HTERT RPE-1 (cell line): ENCODE measurements around the gene NUFIP1.
"Not testable (repeated sequence)": the region's sequence is repeated elsewhere in the genome, so short reads cannot be mapped to it uniquely, and the experiment has no call there.

Experiments
- in situ Hi-C: fragments of 300-500 bp; cut with MboI; formaldehyde crosslinking; loops from 4 replicates; pipeline ENCODE4 v1.14.3; 2020; ENCODE audit warnings: low sequenced_read_pairs

Gene NUFIP1

DNA sequence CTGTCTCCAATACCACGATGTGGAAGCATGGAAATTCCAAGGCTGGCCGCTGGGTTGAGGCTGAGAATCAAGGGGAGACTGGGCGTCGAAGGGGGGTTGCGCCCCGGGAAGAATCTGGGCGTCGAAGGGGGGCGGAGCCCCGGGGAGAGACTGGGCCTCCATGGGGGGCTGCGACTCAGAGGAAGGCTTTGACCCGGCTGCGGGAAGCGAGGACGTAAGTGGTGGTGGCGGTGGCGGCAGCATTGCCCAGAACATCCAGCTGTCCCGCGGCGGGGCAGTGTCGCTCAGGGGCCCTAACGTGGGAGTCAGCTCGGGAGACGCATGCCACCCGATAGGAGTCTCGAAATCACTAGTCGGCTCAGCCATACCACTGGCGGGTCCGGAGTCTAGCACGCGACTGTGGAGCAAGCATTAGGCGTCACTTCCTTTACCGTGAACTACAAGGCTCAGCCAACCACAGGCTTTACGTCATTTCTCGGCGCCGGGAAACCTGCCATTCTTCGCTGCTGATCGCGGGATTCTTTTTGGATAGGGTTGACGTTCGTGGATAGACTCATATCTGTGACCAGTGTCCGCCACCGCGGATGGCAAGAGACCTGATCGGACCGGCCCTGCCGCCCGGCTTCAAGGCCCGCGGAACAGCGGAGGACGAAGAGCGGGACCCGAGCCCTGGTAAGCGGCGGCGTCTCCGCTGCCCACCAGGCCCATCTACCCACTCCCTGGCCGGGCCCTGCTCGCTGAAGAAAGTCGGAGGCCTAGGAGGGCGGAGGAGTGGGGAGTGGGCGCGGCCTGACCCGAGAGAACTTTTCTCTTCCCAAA lies at the start of gene NUFIP1, which contains the start of gene GPALPP1:
TSS of gene NUFIP1 (minus strand) at position 401 of the 819 bp plus-strand sequence. CDS start at position 366, 35 bp downstream.
TSS of gene GPALPP1 (plus strand) at position 468 of the 819 bp plus-strand sequence. CDS start at position 585, 117 bp downstream.
- in situ Hi-C loops: no loop called here

DNA sequence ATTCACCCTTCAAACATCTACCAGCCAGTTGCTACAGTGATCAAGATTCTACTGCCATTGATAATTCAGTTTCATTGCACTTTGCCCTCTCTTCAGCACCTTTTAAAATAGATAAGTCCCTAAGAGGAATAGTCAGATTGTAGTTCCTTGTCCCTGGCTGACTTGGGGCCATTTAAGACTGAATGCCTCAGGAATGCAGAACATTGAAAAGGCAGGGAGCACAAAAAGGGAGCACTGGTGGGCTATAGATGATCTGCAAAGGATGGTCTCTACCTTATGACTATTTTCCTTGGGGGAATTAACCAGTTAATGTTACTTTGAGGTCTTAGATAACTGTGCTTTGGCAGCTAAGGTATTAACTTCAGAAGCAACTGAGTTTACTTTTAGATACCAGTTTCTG lies 46.9 kb upstream of the NUFIP1 start:
- in situ Hi-C loops: no loop called here

DNA sequence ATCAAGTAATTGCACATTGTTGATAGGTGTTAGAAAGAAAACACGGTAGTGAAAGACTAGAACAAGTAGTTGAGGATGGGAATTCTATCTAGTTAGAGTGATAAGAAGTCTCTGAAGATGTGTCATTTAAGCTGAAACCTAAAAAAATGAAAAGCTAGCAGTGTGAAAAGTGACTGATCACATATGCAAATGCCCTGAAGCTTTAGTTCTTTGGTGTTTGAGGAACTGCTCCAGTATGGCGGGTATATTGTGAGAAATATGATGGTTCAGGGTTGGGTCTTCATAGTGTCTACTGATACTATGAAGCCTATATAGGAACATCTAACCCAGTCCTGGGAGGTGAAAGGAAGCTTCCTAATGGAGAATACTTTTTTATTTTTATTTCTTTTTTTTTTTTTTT lies 45.1 kb upstream of the NUFIP1 start:
- in situ Hi-C loops: no loop called here

- in situ Hi-C loops: no loop called here
These were observed 35.6 kb upstream of the NUFIP1 start for GRCh38 chr13:45024847-45025246.

- in situ Hi-C loops: no loop called here
These were observed 32.0 kb upstream of the NUFIP1 start for GRCh38 chr13:45021250-45021649.

GRCh38 chr13:45019981-45020380 lies 30.7 kb upstream of the NUFIP1 start:
- in situ Hi-C loops: not testable (repeated sequence)

DNA sequence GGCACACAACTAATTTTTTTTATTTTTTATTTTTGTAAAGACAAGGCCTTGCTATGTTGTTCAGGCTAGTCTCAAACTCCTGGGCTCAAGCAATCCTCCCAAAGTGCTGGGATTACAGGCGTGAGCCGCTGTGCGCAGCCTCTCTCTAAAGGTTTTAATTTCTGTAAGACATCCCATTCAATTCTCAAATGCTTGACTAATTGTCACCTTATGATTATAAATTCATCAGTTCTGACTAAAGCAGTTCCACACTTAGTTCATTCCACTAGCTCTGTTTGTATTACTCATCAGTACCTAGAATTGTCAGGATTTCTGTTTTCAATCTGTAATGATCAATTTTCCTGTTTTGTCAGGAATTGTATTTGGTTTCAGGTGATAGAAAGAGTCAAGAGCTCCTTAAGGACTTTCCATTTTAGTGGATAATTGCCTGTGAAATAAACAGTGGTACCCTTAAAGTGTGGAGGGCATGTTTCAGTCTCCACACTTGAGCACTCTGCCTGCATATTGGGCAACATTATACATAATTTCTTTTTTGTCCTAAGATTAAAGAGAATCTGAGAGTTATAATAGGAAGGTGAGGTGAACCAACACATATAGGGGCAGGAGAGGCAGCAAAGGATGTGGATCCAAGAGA lies 27.6 kb upstream of the NUFIP1 start:
- in situ Hi-C loops: no loop called here

DNA sequence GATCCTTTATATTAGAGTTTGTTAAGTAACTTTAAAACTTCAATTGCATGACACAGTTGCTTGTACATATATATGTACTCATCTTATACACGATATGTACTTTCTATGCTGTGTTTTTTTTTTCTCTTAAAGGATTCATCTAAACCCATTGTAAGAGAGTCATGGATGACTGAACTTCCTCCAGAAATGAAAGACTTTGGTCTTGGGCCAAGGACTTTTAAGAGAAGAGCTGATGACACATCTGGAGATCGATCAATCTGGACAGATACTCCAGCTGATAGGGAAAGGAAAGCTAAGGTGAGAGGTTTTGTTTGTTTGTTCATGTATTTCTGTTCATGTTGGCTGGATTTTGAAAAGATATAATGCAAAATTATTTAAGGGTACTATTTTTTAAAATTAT lies 26.0 kb upstream of the NUFIP1 start:
- in situ Hi-C loops: no loop called here

DNA sequence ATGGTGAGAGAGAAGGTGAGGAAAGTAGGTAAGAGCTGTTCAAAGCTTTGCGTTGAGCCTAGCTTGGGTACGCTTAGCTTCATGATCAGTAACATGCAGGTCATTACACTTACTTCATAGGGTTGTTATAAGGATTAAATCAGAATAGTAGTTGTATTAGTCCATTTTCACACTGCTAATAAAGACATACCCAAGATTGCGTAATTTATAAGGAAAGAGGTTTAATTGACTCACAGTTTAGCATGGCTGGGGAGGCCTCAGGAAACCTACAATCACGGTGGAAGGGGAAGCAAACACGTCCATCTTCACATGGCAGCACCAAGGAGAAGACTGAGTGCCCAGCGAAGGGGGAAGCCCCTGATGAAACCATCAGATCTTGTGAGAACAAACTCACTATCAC lies 21.9 kb upstream of the NUFIP1 start:
- in situ Hi-C loops: no loop called here

DNA sequence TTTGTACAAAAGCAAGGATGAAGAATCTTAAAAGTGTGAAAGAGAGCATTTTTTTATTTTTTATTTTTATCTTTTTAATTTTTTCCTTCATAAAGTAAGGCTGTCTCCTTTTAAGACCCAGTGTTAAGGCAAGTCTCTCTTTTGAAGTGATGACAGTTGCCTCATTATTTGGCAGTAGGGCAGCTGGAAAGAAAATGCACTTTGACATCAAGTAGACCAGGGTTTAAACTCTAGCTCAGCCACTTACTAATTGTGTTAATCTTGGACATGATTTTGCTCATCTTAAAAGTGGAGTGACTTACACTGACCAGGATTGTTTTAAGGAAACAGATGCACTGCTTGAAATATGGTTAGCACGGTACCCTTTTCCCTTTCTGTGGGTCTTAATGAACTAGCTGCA lies 18.6 kb upstream of the NUFIP1 start:
- in situ Hi-C loops: no loop called here

GRCh38 chr13:45007225-45007624 lies 18.0 kb upstream of the NUFIP1 start:
- in situ Hi-C loops: no loop called here

GRCh38 chr13:45004096-45004495 lies 14.8 kb upstream of the NUFIP1 start:
- in situ Hi-C loops: no loop called here

DNA sequence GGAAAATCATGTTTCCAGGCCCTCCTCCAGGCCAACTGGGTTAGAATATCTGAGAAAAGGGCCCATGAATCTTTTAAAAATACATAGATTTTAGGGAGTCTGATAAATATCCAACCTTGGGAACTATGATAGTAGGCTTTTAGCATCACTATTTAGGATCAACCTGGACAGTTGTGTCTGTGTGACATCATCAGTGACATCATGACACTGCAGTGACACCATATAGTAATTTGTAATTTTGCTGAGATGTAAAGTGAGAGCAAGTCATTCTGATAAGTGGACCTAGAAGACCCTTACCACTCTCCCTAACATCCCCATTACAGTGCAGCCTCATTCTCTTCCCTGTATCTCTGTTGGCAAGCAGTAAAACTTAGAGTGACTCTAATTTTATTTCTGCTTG lies 14.1 kb upstream of the NUFIP1 start:
- in situ Hi-C loops: no loop called here

DNA sequence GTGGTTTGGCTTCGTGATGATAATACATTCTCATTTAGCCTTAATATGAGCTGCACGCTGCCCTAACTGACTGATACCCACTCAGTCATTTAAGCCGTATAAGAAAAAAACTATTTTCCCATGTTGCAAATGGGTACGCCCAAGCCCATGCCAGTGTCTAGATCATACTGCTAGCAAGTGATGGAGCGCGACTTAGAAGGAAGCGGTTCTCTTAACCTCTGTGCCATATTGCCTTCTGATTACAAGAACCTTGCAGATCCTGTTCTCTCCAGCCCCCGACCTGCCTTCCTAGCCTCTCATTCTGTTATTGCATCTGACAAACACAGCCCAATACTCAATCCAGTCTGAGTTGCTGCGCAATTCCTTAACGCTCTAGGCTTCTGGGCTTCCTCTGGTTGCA lies 670 bp upstream of the NUFIP1 start:
- in situ Hi-C loops: no loop called here

GRCh38 chr13:44978328-44978727 lies 10.9 kb downstream of the NUFIP1 start:
- in situ Hi-C loops: no loop called here

- in situ Hi-C loops: no loop called here
These were observed 12.2 kb downstream of the NUFIP1 start for GRCh38 chr13:44976949-44977583.

- in situ Hi-C loops: no loop called here
These were observed 13.1 kb downstream of the NUFIP1 start for GRCh38 chr13:44976196-44976595.

DNA sequence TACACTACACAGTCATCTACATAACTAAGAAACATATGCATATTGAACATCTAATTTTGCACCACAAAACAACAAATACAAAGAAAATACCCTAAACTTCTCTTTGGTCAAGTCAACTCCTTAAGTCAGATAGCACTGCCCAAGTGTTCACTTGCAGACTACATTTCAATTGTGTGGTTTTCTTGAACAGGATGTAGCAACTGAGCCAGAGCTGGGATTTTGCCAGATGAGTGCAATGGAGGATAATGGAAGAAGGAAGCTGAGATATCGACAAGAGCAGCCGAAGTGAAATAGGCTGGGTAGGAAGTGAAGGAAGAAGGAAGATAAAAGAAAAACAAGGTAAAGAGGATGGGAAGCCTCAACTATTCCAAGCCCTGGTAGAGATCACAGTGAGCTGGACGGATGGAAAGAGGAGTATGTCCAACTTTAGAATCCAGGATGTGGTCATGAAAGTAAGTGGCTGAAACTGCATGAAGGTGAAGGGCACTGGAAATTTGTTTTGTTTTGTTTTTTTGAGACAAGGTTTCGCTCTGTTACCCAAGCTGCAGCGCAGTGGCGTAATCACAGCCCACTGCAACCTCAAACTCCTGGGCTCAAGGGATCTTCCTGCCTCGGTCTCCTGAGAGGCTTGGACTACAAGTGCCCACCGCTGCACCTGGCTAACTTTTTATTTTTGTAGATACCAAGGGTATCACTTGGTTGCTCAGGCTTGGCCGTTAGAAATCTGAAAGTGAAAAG lies 15.0 kb downstream of the NUFIP1 start:
- in situ Hi-C loops: no loop called here

GRCh38 chr13:44972956-44973581 lies 16.2 kb downstream of the NUFIP1 start:
- in situ Hi-C loops: no loop called here

- in situ Hi-C loops: no loop called here
These were observed 17.3 kb downstream of the NUFIP1 start for GRCh38 chr13:44971656-44972595.
